MM.1S (cell line): ENCODE results near the gene MVK.

Experiments
- DNase-seq: peaks from one replicate; pipeline ENCODE4 v3.0.0-alpha.2; 2015
- H2AFZ ChIP-seq: fragments of 300-600 bp; sonication (generic); 2 replicates; pipeline ENCODE4 v1.6.0; 2016; ENCODE audit warnings: antibody characterized with exemption, low read length
- H3F3A ChIP-seq: fragments of 300-600 bp; sonication (generic); 2 replicates; pipeline ENCODE4 v1.6.1; 2016; ENCODE audit warnings: mild to moderate bottlenecking, antibody characterized with exemption, low read length, moderate library complexity, mixed read lengths; ENCODE audit not compliant: insufficient read depth
- H3K27ac ChIP-seq: fragments of 300-600 bp; sonication (generic); 2 replicates; pipeline ENCODE4 v1.5.1; 2016; ENCODE audit warnings: mild to moderate bottlenecking, low read length
- H3K27me3 ChIP-seq: fragments of 300-600 bp; sonication (generic); replicated peaks from 2 replicates; pipeline ENCODE4 v1.6.0; 2016; ENCODE audit warnings: low read length; ENCODE audit not compliant: insufficient read depth
- H3K36me3 ChIP-seq: fragments of 300-600 bp; sonication (generic); replicated peaks from 2 replicates; pipeline ENCODE4 v1.6.1; 2016; ENCODE audit warnings: mild to moderate bottlenecking, low read length, mixed read lengths; ENCODE audit not compliant: insufficient read depth
- H3K4me1 ChIP-seq: fragments of 300-600 bp; sonication (generic); 2 replicates; pipeline ENCODE4 v1.6.1; 2016; ENCODE audit warnings: low read length, mixed read lengths
- H3K4me2 ChIP-seq: fragments of 300-600 bp; sonication (generic); 2 replicates; pipeline ENCODE4 v1.6.0; 2016; ENCODE audit warnings: low read depth, low read length
- H3K4me3 ChIP-seq: fragments of 300-600 bp; sonication (generic); 2 replicates; pipeline ENCODE4 v1.5.1; 2016; ENCODE audit warnings: low read length, mixed read lengths
- H3K79me2 ChIP-seq: fragments of 300-600 bp; sonication (generic); 2 replicates; pipeline ENCODE4 v1.6.1; 2016; ENCODE audit warnings: mixed run types, low read length, mixed read lengths
- H3K9ac ChIP-seq: fragments of 300-600 bp; sonication (generic); 2 replicates; pipeline ENCODE4 v1.6.1; 2016; ENCODE audit warnings: low read length, mixed read lengths
- H3K9me2 ChIP-seq: fragments of 300-600 bp; sonication (generic); replicated peaks from 2 replicates; pipeline ENCODE4 v1.6.1; 2016; ENCODE audit warnings: mild to moderate bottlenecking, low read length, mixed read lengths; ENCODE audit not compliant: insufficient read depth
- H3K9me3 ChIP-seq: fragments of 300-600 bp; sonication (generic); replicated peaks from 2 replicates; pipeline ENCODE4 v1.6.1; 2016; ENCODE audit warnings: mild to moderate bottlenecking, low read length, mixed read lengths; ENCODE audit not compliant: insufficient read depth
- H4K20me1 ChIP-seq: fragments of 300-600 bp; sonication (generic); 2 replicates; pipeline ENCODE4 v1.6.1; 2016; ENCODE audit warnings: mild to moderate bottlenecking, low read length, moderate library complexity, mixed read lengths; ENCODE audit not compliant: insufficient read depth
- EZH2 ChIP-seq: fragments of 300-600 bp; sonication (generic); optimal IDR thresholded peaks from 2 replicates; pipeline ENCODE3; 2017; ENCODE audit warnings: low read depth, mild to moderate bottlenecking, antibody characterized with exemption, low read length, mixed read lengths
- EZH2phosphoT487 ChIP-seq: fragments of 300-600 bp; sonication (generic); IDR thresholded peaks from 2 replicates; pipeline ENCODE4 v1.6.1; 2018; ENCODE audit warnings: antibody characterized with exemption, low read length
- TF ChIP-seq, protein P1 (sequence below): fragments of 300-600 bp; sonication (generic); IDR thresholded peaks from 2 replicates; pipeline ENCODE4 v1.5.1; 2016; ENCODE audit warnings: antibody characterized with exemption, low read length, mixed read lengths

MVK gene

DNA sequence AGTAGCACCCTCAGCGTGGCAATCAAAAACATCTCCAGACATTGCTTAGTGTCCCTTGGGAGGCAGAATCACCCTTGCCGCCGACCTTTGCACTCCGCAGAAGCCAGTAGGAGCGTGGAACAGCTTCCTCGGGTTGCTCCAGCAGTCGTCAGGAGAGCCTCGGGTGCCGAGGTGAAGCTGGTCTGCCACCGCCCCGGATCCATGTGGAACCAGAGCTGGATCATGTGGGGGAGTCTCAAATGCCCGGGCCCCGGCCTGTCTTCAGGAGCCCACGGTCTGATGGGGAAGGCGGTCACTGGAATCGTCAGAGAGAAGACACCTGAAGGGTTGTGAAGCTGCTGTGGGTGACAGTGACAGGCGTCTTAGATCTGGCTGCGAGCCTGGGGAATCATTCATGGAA, 14.3 kb downstream of the MVK start:
- H3K4me2 ChIP-seq = no peak overlapping the region
- DNase-seq = no peak
- H2AFZ ChIP-seq = no peak overlapping the region
- H3K9me3 ChIP-seq = no peaks in the 10 kb centered on the region
- no peaks in the 10 kb centered on the region for H3K79me2 ChIP-seq
- no peak overlapping the region for H3K4me3 ChIP-seq
- no peaks in the 10 kb centered on the region for H3K36me3 ChIP-seq
- TF ChIP-seq, protein P1, sequence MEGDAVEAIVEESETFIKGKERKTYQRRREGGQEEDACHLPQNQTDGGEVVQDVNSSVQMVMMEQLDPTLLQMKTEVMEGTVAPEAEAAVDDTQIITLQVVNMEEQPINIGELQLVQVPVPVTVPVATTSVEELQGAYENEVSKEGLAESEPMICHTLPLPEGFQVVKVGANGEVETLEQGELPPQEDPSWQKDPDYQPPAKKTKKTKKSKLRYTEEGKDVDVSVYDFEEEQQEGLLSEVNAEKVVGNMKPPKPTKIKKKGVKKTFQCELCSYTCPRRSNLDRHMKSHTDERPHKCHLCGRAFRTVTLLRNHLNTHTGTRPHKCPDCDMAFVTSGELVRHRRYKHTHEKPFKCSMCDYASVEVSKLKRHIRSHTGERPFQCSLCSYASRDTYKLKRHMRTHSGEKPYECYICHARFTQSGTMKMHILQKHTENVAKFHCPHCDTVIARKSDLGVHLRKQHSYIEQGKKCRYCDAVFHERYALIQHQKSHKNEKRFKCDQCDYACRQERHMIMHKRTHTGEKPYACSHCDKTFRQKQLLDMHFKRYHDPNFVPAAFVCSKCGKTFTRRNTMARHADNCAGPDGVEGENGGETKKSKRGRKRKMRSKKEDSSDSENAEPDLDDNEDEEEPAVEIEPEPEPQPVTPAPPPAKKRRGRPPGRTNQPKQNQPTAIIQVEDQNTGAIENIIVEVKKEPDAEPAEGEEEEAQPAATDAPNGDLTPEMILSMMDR = no peak
- TF ChIP-seq EZH2phosphoT487 (no peak), EZH2 (no peak)
- H4K20me1 ChIP-seq = no peaks in the 10 kb centered on the region
- H3K27me3 ChIP-seq = no peaks in the 10 kb centered on the region
- H3F3A ChIP-seq = no peaks in the 10 kb centered on the region
- no peak overlapping the region for H3K27ac ChIP-seq
- H3K4me1 ChIP-seq = no peaks in the 10 kb centered on the region
- H3K9ac ChIP-seq = no peak overlapping the region
- no peaks in the 10 kb centered on the region for H3K9me2 ChIP-seq

DNA sequence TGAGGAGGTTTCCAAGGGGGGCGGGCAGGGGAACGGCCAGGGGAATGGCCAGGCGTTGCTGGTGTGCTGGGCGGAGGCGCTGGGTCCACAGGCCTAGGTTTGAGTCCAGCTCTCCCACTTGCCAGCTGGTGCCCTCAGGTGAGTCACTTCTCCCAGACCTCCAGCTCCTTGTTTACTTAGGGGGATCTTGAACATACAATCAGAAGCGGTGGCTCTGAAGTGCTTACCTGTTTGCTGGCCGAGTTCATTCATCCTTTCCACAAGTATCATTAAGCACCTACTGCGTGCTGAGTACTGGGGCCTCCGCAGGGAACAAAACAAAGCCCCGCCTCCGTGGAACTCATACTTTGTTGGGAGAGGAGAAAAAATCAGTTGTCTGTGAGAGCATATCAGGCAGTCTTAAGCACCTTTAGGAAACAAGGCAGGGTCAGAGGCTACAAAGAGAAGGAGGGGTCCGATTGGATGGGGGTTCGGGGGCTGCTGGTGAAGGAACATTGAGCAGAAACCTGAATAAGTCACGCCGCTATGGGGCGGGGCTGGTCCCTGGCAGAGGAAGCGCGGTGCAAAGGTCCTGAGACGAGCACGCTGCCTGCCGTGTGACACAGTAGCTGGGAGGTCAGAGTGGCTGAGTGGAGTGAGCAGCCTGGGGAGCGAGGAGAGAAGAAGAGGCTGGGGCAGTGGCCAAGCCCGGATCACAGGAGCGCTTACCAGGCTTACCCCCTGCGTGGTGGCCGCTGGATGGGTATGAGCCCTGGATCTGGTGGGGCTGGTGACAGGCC, 15.1 kb downstream of the MVK start:
- Histone ChIP-seq H3F3A (no peaks in the 10 kb centered on the region), H3K27ac (no peak overlapping the region), H3K9ac (no peak overlapping the region), H3K4me1 (no peaks in the 10 kb centered on the region), H3K27me3 (no peaks in the 10 kb centered on the region), H3K36me3 (no peaks in the 10 kb centered on the region), H3K4me3 (no peak overlapping the region), H3K4me2 (no peak overlapping the region), H4K20me1 (no peaks in the 10 kb centered on the region), H3K79me2 (no peaks in the 10 kb centered on the region), H3K9me2 (no peaks in the 10 kb centered on the region), H2AFZ (no peak overlapping the region), H3K9me3 (no peaks in the 10 kb centered on the region)
- DNase-seq = no peak
- TF ChIP-seq EZH2 (no peak), EZH2phosphoT487 (no peak)
- TF ChIP-seq, protein P1 = no peak

DNA sequence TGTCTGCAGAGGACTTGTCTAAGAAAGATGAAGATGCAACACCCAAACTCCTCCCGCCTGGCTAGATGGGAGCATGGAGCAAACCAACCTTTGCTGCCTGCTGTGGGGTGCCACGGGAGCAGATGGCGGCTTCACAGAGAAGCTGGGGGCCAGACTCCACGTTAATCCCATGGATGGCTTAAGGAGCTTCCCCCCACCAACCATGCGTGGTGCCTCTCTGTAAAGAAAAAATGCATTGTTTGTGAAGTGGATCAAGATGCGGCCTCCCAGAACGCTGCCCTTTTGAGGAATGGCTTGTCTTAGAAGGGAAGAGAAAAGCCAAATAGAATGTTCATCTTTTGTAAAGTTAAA, 15.6 kb downstream of the MVK start:
- Histone ChIP-seq H3K4me2 (no peak overlapping the region), H3F3A (no peaks in the 10 kb centered on the region), H3K79me2 (no peaks in the 10 kb centered on the region), H3K9me2 (no peaks in the 10 kb centered on the region), H3K4me1 (no peaks in the 10 kb centered on the region), H2AFZ (no peak overlapping the region), H3K27ac (no peak overlapping the region), H3K9me3 (no peaks in the 10 kb centered on the region), H3K36me3 (no peaks in the 10 kb centered on the region), H3K27me3 (no peaks in the 10 kb centered on the region), H3K9ac (no peak overlapping the region), H3K4me3 (no peak overlapping the region), H4K20me1 (no peaks in the 10 kb centered on the region)
- TF ChIP-seq EZH2phosphoT487 (no peak), EZH2 (no peak)
- TF ChIP-seq, protein P1 = no peak
- no peak for DNase-seq
